Endometrial microvascular endothelial cells (primary cell): ENCODE data around the gene LRBA. TPM values are rescaled to one million over a fixed set of nuclear protein-coding genes. Genes with fewer than 3 reads are reported as not detected.
"Not testable (repeated sequence)": the region's sequence is repeated elsewhere in the genome, so short reads cannot be mapped to it uniquely, and the experiment has no call there.

Source experiments
- in situ Hi-C: cut with HindIII; loops from 2 replicates; pipeline ENCODE4 v1.10.0; 2017; ENCODE audit warnings: low sequenced_read_pairs, low pct_unique_long_range_greater_than_20kb; ENCODE audit errors: inconsistent ontology term
- total RNA-seq: library from RNA; depleted of rRNA; stranded (reverse); fragments of >200 nt; gene quantifications from one replicate; pipeline ENCODE4 v1.2.3, GENCODE V29; 2015; ENCODE audit errors: inconsistent ontology term

LRBA gene
- total RNA-seq, 1 donor from 2014 or later: 38.9 TPM

- in situ Hi-C loops: no loop called here
Observed at GRCh38 chr4:150569998-150570535, 445.0 kb downstream of the LRBA start.

GRCh38 chr4:150569384-150569987, 445.6 kb downstream of the LRBA start:
- in situ Hi-C loops: no loop called here

DNA sequence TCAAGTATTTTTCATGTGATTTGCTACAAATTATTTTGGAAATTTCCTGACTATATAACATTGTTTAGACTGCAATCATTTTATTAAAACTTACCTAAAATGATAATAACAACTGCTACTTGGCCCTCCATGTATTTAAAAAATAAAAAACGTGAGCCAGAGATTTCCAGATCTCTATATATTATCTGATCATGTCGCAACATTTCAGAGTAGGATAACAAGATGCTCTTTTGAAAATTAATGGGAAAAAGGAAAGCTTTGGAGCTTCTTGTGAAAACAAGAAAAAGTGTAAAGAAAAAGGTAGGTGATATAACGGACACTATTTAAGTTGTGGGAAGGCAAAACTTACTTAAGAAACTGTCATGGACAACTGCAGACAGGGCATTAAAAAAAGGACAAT, 448.0 kb downstream of the LRBA start:
- in situ Hi-C loops: no loop called here

- in situ Hi-C loops: not testable (repeated sequence)
Observed at GRCh38 chr4:150564967-150565366, 450.1 kb downstream of the LRBA start.

- in situ Hi-C loops: no loop called here
Observed at GRCh38 chr4:150562751-150563150, 452.3 kb downstream of the LRBA start.

DNA sequence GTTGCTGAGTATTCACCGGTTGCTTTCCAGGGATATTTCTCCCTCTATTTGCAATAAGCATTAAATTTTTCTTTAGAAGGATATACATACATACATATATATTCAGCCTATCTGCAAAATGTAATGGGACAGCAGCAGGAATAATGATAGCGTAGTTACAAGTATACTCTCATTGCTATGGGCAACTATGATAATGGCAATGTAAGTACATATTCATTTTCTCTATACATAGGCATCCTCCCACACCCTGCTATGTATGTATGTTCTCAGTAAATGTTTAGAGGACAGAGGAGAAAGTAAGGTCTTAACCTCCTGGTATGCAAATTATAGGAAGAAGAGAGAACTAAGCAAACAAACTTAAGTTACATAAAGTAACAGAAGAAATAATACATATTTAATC, 452.8 kb downstream of the LRBA start:
- in situ Hi-C loops: no loop called here

GRCh38 chr4:150561143-150561737, 453.8 kb downstream of the LRBA start:
- in situ Hi-C loops: no loop called here

- in situ Hi-C loops: not testable (repeated sequence)
Observed at GRCh38 chr4:150557811-150558210, 457.3 kb downstream of the LRBA start.

GRCh38 chr4:150547154-150547838, 467.8 kb downstream of the LRBA start:
- in situ Hi-C loops: no loop called here

GRCh38 chr4:150546286-150546685, 468.8 kb downstream of the LRBA start:
- in situ Hi-C loops: no loop called here

DNA sequence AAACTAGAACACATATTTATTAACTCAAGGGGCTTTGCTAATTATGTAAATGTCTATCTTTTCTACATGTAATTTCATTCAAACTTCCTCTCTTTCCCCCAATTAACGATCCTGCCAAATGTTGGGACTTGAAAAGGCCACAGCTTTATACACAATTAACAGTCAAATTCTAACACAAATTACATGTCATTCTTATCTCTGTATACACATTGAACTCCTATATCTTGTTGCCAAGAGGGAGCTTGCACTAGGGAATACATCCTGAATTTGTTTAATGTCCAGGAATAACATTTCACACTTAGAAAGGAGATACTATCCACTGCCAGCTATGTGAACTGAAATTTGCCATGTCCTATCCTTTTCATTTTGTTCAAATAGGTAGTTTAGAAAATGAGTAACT, 472.0 kb downstream of the LRBA start:
- in situ Hi-C loops: no loop called here

GRCh38 chr4:150541681-150542080, 473.4 kb downstream of the LRBA start:
- in situ Hi-C loops: no loop called here

- in situ Hi-C loops: no loop called here
Observed at GRCh38 chr4:150540959-150541360, 474.1 kb downstream of the LRBA start.

- in situ Hi-C loops: no loop called here
Observed at GRCh38 chr4:150540536-150540935, 474.5 kb downstream of the LRBA start.

DNA sequence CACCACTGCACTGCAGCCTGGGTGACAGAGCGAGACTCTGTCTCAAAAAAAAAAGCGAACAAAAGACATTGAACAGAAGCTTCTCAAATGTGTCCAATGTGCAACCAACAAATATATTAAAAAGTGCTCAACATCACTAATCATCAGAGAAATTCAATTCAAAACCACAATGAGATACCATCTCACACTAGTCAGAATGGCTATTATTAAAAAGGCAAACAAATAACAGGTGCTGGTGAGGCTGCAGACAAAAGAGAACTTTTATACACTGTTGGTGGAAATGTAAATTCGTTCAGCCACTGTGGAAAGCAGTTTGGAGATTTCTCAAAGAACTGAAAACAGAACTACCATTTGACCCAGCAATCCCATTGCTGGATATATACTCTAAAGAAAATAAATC, 477.2 kb downstream of the LRBA start:
- in situ Hi-C loops: not testable (repeated sequence)

DNA sequence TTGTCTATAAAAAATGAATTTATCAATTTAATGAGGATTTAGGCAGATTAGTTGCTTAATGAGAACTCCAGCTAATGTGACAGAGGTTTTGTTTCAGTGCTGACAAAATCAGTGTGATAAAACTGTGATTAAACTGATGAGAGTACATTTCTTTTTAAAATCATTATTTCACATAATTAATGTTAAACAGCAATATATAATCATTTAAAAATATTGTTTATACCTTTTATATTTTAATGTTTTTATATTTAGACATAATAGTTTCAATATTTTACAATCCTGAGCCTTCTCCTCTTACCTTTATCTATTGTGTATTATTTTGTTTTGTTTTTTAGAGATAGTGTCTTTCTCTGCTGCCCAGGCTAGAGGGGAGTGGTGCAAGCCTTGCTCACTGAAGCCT, 480.3 kb downstream of the LRBA start:
- in situ Hi-C loops: no loop called here

- in situ Hi-C loops: no loop called here
Observed at GRCh38 chr4:150533673-150534072, 481.4 kb downstream of the LRBA start.

DNA sequence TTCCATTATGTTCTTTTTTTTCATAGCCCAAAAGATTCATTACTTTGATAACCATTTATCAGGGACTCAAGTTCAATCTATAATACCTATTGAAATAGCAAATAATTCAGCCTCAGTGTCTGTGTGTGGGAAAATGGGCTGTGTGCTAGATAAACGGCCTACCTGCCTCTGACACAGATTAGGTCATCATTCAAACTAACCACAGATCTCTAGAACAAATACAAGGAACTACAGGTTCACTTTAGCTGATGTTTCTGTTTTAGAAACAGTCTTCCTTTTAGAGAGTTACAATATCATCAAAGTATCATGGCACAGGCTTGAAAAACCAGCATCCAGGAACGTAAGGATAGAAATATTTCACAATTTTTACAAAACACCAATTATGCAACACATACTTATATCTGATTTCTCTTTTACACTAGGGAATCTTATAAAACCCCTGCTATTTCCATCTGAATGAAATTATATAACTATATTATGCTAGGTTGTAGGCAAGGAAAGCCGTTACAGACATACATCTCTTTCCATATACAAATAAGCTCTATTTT, 489.7 kb downstream of the LRBA start:
- in situ Hi-C loops: no loop called here

- in situ Hi-C loops: no loop called here
Observed at GRCh38 chr4:150518559-150518958, 496.5 kb downstream of the LRBA start.

DNA sequence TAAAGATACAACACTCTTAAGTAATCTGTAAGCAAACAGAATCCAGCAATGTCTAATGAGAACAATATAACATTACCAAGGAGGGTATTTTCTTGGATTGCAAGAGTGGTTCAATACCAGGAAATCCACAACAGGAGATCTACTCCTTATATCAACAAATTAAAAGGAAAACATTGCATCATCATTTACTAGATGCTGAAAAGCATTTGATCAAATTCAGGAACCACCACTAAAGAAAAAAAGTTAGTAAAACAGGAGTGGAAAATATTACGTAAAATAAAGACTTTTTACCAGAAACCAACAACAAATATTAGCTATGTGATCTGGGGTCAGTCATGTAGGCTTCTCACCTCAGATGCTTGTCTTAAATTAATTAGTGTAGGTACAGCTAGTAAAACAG, 499.9 kb downstream of the LRBA start:
- in situ Hi-C loops: no loop called here
